GM19397 (cell line): ENCODE results near the gene LOXHD1.
A peak's percentile ranks its signal among the peaks of the same experiment; 100 is the strongest.

Experiments
- ATAC-seq: cut with Tn5 transposase; IDR thresholded peaks from one replicate; pipeline ENCODE4 v1.9.1; 2021; ENCODE audit warnings: mild to moderate bottlenecking, moderate library complexity; ENCODE audit not compliant: unreplicated experiment

Gene LOXHD1

GRCh38 chr18:46630160-46630559 lies 26.9 kb downstream of the LOXHD1 start:
- no peak for ATAC-seq

DNA sequence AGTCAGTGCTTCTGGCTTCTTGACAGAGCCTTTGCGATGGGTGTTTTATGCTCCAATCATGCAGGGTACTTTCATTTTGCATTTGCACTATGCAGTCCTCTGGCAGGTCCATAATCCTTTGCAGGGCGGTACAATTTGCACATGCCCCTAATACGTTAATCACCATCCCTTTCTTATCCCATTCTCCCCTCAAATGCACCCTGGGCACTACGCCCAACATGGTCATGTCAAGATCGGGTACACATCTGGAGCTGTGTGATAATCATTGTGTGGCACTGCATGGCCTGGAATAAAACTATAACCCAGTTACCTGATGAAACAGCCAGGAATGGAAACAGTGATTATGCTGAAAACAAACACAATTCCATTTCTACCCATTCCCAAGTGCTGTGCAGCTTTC lies 27.7 kb downstream of the LOXHD1 start:
- ATAC-seq = no peak

- ATAC-seq = no peak
Observed at GRCh38 chr18:46628206-46628605, 28.8 kb downstream of the LOXHD1 start.

- no peak for ATAC-seq
Observed at GRCh38 chr18:46627136-46627535, 29.9 kb downstream of the LOXHD1 start.

- no peak for ATAC-seq
Observed at GRCh38 chr18:46625069-46625468, 32.0 kb downstream of the LOXHD1 start.

DNA sequence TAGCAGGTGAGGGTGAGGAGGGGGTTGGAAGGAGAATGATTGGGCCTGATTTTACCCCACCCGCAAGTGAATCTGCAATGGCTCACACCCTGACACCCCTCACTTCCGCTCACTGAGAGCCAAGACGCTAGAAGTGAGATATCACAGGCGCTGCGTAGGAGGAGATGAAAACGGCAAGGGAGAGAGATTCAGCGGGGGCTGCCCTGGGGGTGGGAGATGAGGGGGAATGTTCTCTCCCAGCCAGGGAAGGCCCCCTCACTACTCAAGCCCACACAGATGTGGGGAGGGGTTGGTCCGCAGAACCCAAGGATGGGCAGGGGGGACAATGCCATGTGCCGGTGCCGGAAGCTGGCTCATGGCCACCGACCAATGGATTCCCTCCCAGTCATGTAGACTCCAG lies 32.9 kb downstream of the LOXHD1 start:
- no peak for ATAC-seq

- no peak for ATAC-seq
Observed at GRCh38 chr18:46623541-46623940, 33.5 kb downstream of the LOXHD1 start.

DNA sequence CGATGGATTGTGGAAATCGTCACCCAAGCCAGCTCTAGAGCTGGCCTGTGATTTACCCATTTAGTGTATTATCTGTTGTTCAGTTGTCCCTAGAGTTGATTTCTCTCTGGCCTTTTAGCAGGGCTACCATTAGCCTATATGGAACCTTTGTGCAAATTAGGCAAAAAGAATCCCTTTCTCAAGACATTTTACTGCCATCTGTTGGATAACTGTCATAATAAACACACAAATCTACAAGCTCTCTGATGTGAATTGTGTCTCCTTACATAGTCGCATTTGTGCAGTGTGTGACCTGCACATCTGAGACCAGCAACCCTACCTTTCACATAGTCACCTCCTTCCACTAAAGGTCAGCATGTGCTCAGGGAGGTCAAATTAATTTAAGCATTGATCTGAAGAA lies 34.0 kb downstream of the LOXHD1 start:
- ATAC-seq = no peak

GRCh38 chr18:46622451-46622850 lies 34.6 kb downstream of the LOXHD1 start:
- ATAC-seq = no peak

GRCh38 chr18:46621871-46622270 lies 35.1 kb downstream of the LOXHD1 start:
- no peak for ATAC-seq

GRCh38 chr18:46621111-46621766 lies 35.8 kb downstream of the LOXHD1 start:
- no peak for ATAC-seq

DNA sequence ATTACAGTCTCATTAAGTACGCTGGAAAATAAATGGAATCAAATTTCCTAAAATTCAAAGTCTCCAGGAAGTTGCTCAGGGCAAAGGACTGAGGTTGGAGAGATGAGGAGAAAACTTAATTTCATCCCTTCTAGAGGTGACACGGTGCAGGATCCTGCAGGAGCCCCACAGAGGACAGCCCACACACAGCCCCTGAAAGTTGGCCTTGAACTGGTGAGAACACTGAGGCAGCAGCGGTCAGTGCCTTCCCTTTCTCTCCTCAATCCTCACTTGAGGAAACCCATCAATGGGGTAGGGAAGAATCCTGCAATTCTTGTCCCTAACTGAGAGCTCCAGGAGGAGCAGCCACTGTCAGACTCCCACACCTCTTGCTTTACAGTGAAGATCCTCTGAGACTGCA lies 37.5 kb downstream of the LOXHD1 start:
- ATAC-seq = no peak

- no peak for ATAC-seq
Observed at GRCh38 chr18:46615720-46616119, 41.3 kb downstream of the LOXHD1 start.

DNA sequence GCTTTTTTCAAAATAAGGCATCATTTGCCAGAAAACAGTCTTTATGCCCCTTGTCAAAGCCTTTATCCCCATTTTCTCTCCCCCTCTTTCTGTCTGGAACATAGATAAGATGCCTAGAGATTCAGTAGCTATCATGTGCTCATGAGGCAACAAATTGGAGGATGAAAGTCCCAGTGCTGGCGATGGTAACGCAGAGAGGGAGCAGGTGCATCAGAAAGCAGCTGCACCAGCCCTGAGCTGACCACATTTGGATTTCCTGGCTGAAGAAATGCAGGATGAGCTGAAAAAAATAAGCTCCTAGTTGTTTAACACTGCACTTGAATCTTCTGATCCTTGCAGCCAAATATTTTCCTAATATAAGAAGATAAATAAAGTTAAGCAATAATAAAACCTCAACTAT lies 48.0 kb downstream of the LOXHD1 start:
- no peak for ATAC-seq

GRCh38 chr18:46607926-46608325 lies 49.1 kb downstream of the LOXHD1 start:
- ATAC-seq = no peak

- ATAC-seq = no peak
Observed at GRCh38 chr18:46601141-46601805, 55.7 kb downstream of the LOXHD1 start.

DNA sequence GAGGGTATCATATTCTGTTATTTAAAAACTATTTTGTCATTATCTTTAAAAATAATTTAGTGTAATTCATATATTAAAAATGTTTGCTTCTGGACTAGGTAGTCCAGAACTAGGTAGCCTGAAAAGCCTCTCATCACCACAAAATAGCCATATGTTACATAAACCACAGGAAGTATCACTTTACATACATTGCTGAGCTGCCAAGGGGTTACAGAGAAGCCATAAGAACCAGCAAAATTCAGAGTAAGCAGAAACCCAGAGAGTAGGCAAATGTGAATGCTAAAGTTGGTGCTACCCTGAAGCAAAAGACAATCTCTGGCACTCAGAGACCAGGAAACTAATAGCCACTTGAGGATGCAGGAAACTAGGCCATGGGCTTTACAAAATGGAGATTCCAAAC lies 60.9 kb downstream of the LOXHD1 start:
- peak; percentile 48 for ATAC-seq

DNA sequence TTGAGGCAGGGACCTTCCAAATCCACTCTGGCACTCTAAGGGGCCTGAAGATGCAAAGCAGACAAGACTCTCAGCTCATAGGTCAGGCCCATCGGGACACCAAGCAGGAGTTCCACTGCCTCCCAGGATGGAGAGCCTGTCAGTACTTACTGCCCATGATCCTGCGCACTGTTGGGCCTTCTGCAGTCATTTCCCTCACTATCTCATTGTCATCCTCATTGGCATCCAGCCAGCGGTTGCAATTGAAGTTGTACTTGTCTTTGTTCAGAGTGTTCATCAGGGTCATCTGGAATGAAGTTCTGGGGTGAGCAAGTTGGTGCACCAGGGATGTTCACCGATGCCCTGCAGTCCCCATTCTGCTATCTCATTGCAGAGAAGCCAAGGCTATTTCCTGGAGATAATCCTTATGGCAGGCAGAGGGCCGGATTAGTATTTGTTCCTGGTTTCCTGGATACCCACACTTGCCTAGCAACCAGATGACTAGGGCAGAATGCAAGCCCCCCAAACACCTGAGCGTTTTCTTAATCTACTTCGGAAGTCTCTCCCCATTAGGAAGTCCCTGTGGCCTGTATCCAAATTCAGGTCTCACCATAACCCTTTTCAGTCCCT lies 65.1 kb downstream of the LOXHD1 start:
- ATAC-seq = no peak

- ATAC-seq = no peak
Observed at GRCh38 chr18:46590103-46590502, 66.9 kb downstream of the LOXHD1 start.

GRCh38 chr18:46588971-46589660 lies 67.9 kb downstream of the LOXHD1 start:
- ATAC-seq = no peak

GRCh38 chr18:46587600-46587999 lies 69.4 kb downstream of the LOXHD1 start:
- no peak for ATAC-seq

DNA sequence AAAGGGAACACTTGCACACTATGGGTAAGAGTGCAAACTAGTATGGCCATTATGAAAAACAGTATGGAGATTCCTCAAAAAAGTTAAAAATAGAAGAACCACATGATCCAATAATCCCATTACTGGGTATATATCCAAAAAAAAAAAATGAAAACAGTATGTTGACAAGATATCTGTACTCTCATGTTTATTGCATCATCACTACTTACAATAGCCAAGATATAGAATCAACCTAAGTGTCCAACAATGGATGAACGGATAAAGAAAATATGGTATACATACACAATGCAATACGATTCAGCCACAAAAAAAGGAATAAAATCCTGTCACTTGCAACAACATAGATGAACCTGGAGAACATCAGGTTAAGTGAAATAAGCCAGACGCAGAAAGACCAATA lies 73.3 kb downstream of the LOXHD1 start:
- ATAC-seq = no peak
